Immature natural killer cell (primary cell): Measurements from ENCODE around the gene KCNQ1. TPM values are rescaled to one million over a fixed set of nuclear protein-coding genes. Genes with fewer than 3 reads are reported as not detected.

Experiments
- DNase-seq, 3 donors: peaks; one replicate each; pipeline ENCODE4 v3.0.0; 2022; ENCODE audit warnings: mixed read lengths in 1 of 3
- H3K27ac Mint-ChIP-seq, 6 donors: one replicate each; pipeline ENCODE4 v1.8.0; 2020; ENCODE audit warnings: mixed read lengths in 6 of 6, mild to moderate bottlenecking in 5 of 6, inconsistent platforms in 4 of 6, moderate library complexity in 3 of 6
- H3K27me3 Mint-ChIP-seq, 3 donors: one replicate each; pipeline ENCODE4 v1.8.0; 2020 to 2021; ENCODE audit warnings: low read depth in 3 of 3, mild to moderate bottlenecking in 3 of 3, mixed read lengths in 3 of 3, moderate library complexity in 3 of 3, inconsistent platforms in 1 of 3
- H3K36me3 Mint-ChIP-seq, 3 donors: one replicate each; pipeline ENCODE4 v1.8.0; 2020; ENCODE audit warnings: mixed read lengths in 3 of 3, inconsistent platforms in 2 of 3, mild to moderate bottlenecking in 2 of 3
- H3K4me1 Mint-ChIP-seq, 2 donors: one replicate each; pipeline ENCODE4 v1.8.0; 2020; ENCODE audit warnings: inconsistent platforms in 2 of 2, mild to moderate bottlenecking in 2 of 2, mixed read lengths in 2 of 2, moderate library complexity in 1 of 2
- H3K4me3 Mint-ChIP-seq, 5 donors: one replicate each; pipeline ENCODE4 v1.8.0; 2020; ENCODE audit warnings: mild to moderate bottlenecking in 5 of 5, mixed read lengths in 5 of 5, inconsistent platforms in 3 of 5, moderate library complexity in 3 of 5
- H3K9me3 Mint-ChIP-seq, 6 donors: one replicate each; pipeline ENCODE4 v1.8.0; 2020; ENCODE audit warnings: mild to moderate bottlenecking in 6 of 6, mixed read lengths in 6 of 6, inconsistent platforms in 4 of 6, moderate library complexity in 3 of 6
- polyA plus RNA-seq, 3 donors: library from polyadenylated mRNA; unstranded; fragments of 300-500 nt; fragmentation: Illumina TruSeq; gene quantifications; one replicate each; pipeline ENCODE4 v1.2.3, GENCODE V29; 2021

The KCNQ1 gene
- polyA plus RNA-seq, 3 donors from 2014 or later: 0.13 to 1.1 (median 0.73) TPM

DNA sequence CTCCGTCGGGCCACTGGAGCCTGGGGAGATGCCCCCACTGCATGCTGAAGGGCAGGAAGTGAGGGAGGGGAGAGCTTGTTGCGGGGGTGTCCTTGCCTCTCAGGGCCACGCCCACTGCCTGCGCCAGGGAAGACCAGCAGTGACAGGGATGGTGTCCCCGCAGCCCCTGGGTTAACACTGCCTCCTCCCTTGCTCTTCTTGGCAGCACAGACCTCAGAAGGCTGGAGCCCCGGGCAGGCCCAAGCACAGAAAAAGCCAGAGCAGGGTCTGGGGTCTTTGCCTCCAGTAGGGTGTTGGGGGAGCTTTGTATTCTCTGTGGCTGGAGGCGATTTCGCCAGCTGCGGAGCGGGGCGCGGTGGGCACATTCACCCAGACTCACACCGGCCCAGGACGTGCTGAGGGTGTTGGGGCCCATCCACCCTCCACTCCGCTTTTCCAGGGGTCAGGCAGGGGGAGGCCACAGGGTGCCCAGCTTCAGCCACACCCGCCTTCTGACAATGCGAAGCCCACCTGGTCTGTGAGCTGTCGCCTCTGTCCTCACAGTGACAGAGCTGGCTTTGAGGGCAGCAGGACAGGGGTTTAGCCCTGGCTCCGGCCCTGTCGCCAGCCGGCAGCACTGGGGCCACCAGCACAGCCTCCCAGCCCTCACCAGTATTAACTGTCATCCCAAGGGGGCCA, 357.0 kb downstream of the KCNQ1 start:
- no peaks in the 10 kb centered on the region for H3K9me3 Mint-ChIP-seq
- H3K27me3 Mint-ChIP-seq: peaks cover 5 to 6% (median 6%) of the 10 kb centered on the region in 3 donors
- H3K4me1 Mint-ChIP-seq: no peaks in the 10 kb centered on the region
- no peak overlapping the region for H3K4me3 Mint-ChIP-seq
- no peaks in the 10 kb centered on the region for H3K36me3 Mint-ChIP-seq
- no peak overlapping the region for H3K27ac Mint-ChIP-seq
- DNase-seq: no peak

DNA sequence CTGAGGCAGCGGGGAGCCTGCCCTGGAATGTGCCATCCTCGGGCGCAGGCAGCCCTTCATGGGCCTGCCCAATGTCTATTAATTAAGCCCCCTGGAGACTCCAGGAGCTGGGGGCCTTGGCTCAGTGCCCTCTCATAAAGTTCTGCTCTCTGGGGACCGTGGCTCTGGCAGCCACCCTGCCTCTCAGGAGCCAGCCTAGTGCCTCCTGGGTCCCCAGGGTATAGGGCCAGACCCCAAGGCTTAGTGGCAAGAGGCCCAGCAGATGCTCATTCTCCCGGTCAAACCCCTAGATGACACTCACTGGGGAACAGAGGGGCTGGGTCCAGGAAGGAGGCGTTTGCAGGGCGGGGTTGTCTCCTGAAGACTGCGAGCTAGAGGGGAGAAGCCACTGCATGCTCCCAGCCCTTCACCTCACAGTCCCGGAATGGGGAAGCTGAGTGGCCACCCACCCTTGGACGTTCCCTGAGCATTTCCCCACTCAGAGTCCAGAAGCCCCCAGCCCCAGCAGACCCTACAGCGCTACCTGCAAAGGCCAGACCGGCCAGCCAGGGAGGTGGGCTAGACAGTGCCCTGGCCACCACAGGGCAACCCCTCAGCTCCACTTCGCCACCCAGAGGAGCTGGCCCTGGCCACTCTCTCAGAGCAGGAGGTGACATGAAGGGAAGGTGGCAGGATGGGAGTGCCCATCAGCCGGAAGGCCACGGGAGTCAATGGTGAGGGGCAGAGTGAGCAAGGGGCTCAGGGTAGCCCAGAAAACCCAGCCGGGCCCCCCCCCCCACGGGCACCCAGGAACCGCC, 357.8 kb downstream of the KCNQ1 start:
- Mint-ChIP-seq H3K4me1 (no peaks in the 10 kb centered on the region), H3K27ac (no peak overlapping the region), H3K4me3 (no peak overlapping the region), H3K9me3 (no peaks in the 10 kb centered on the region), H3K36me3 (no peaks in the 10 kb centered on the region), H3K27me3 (peaks cover 5 to 6% (median 6%) of the 10 kb centered on the region in 3 donors)
- DNase-seq: no peak

DNA sequence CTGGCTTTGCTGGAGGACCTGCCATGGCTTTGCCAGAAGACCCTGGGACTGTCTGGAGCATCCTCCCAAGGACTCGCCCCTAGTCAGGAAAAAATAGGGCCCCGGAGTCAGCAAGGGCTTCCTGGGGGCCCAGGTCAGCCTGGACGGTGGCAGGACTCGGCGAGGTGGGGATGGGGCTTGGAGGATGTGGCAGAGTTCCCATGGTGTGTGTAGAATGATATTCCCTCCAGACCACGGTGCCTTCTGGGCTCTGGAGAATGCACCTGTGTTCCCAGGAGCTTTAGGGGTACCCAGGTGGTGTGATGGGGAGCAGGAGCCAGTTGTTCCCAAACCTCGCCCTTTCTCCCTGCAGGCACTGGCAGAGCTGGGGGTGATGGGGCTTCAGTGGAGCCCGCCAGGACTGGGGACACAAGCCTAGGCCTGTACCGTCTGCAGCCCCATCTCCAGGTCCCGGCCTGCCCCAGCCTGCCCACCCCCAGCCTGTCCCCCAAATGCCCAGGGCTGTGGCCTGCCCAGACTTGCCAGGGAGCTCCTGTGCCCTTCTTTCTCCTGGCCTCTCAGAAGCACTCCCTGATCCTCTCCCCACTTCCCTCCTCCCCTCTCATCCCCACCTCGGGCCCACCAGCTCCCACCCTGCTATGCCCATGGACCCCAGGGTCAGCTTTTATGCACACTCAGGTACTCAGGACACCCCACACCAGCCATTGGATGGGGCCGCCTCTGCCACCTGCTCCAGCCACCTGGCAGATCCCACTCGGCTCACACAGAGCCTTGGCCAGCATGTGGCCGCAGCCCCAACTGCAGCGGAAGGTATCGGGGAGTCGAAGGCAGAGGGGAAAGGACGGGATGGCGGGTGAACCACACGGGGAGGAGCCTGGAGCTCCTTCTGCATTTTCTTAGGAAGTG, 358.6 kb downstream of the KCNQ1 start:
- Mint-ChIP-seq H3K27ac (no peak overlapping the region), H3K36me3 (no peaks in the 10 kb centered on the region), H3K27me3 (peaks cover 5 to 6% (median 6%) of the 10 kb centered on the region in 3 donors), H3K9me3 (no peaks in the 10 kb centered on the region), H3K4me3 (no peak overlapping the region), H3K4me1 (peaks cover 0 to 1% of the 10 kb centered on the region in 2 donors)
- DNase-seq: no peak

DNA sequence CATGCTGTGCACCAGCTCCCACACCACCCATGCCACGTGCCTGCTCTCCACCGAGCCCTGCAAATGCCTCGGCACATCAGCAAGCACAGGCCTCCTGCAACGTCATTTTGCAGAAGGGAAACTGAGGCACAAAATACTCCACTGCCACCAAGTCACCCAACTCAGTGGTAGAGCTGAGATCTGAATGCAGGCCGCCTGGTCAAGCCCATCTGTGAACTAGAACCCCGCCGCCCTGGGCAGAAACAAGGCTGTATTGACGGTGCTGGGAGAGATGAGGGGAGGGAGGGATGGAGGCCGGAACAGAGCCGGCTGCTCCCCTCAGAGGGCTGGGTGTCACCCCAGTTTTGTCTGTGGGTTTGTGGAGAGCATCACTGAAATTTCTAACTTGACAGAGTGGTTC, 359.4 kb downstream of the KCNQ1 start:
- no peak for DNase-seq
- Mint-ChIP-seq H3K9me3 (no peaks in the 10 kb centered on the region), H3K4me3 (no peak overlapping the region), H3K4me1 (peaks cover 2 to 9% of the 10 kb centered on the region in 2 donors), H3K27ac (no peak overlapping the region), H3K27me3 (peaks cover 4 to 6% (median 6%) of the 10 kb centered on the region in 3 donors), H3K36me3 (no peaks in the 10 kb centered on the region)

DNA sequence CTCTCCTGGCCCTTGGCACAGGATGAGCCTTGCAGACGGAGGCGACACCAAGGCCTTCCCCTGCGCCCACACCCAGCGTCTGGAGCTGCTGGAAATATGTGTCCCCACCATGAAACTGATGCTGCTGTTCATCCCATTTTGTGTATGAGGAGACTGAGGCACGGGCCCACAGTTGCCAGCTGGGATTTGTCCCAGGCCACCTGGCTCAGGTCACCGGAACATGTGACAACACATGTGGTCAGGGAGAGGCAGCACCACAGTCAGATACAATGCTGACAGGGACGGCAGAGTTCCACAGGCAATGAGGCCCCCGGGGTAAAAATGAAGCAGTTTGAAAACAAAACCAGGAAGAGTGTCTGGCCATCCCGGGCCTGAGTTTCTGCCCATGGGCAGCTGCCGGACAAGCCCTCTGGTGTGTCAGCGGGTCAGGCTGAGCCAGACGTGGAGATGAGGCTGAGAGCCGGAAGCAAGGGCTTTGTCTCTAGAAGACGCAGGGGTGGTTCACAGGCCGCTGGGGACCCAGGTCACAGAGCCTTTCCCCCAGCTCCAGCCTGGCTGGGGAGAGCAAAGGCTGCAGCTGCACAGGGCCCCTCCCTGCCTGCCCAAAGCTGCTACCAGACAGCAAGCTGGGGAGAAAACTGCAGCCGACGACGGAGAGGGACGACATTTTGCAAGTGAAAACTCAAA, 360.0 kb downstream of the KCNQ1 start:
- no peaks in the 10 kb centered on the region for H3K36me3 Mint-ChIP-seq
- H3K27ac Mint-ChIP-seq: no peak overlapping the region
- H3K4me1 Mint-ChIP-seq: peaks cover 7 to 15% of the 10 kb centered on the region in 2 donors
- H3K27me3 Mint-ChIP-seq: peaks cover 4 to 11% (median 6%) of the 10 kb centered on the region in 3 donors
- H3K9me3 Mint-ChIP-seq: no peaks in the 10 kb centered on the region
- H3K4me3 Mint-ChIP-seq: no peak overlapping the region
- DNase-seq: no peak

DNA sequence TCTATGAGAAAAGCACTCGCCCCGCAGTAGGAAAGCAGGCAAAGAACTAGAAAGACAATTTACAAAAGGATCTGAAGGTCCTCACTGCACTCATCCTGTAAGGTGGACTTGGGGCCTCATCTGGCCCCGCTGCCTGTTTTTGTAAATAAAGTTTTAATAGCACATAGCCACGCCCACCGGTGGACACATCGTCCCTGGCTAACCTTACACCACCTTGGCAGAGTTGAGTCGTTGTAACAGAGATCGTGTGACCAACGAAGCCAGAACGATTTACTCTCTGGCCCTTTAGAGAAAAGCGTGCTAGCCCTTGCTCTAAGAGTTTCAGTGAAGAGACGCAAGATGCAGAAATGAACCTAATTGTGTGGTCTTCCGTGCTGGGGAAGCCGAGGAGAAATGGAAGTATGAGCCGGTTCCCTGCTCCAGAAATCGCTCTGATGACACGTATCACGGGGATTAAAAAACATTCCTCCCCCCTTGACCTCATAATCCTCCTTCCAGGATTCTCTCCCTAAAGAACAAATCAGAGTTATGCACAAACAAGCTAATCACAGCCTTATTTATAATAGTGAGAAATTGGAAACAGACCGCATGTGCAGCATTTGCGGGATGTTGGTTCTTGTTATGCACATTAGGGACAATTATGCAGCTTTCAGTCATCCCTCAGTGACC, 360.7 kb downstream of the KCNQ1 start:
- Mint-ChIP-seq H3K9me3 (no peaks in the 10 kb centered on the region), H3K27me3 (peaks cover 3 to 11% (median 6%) of the 10 kb centered on the region in 3 donors), H3K27ac (no peak overlapping the region), H3K4me3 (no peak overlapping the region), H3K4me1 (peaks cover 7 to 15% of the 10 kb centered on the region in 2 donors), H3K36me3 (no peaks in the 10 kb centered on the region)
- no peak for DNase-seq

DNA sequence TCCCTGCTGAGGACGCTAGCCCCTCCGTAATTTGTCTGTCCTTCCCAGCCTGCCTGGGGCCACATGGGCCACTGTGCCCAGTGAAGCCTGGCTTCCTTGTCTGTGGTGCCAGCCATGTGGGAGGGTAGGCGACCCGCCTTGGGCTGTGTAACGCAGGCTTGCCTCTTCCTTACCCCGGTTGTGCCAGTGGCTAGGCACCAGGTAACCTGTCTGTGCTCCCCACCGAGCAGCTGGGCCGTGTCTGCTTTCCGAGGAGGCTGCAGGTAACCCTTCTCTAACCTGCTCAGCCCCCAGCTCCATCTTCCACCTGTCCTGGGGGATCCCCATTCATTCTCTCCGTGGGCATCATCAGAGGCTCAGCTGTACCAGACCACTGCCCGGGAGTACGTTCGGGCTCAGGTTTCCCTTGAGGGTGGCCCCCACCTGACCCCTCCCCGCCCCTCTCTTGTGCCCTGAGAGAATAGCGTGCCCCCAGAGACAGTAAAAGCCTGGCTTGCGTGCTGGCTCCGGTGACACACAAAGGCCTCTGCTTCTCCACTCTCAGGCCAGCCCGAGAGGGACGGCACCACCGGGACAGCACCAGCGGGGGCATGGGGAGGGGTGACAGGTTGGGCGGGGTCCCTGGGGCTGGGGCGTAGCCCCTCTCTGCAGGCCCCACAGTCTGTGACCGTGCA, 361.7 kb downstream of the KCNQ1 start:
- Mint-ChIP-seq H3K36me3 (no peaks in the 10 kb centered on the region), H3K4me1 (peaks cover 7 to 15% of the 10 kb centered on the region in 2 donors), H3K9me3 (no peaks in the 10 kb centered on the region), H3K4me3 (no peak overlapping the region), H3K27me3 (peaks cover 2 to 11% (median 6%) of the 10 kb centered on the region in 3 donors), H3K27ac (no peak overlapping the region)
- DNase-seq: no peak

DNA sequence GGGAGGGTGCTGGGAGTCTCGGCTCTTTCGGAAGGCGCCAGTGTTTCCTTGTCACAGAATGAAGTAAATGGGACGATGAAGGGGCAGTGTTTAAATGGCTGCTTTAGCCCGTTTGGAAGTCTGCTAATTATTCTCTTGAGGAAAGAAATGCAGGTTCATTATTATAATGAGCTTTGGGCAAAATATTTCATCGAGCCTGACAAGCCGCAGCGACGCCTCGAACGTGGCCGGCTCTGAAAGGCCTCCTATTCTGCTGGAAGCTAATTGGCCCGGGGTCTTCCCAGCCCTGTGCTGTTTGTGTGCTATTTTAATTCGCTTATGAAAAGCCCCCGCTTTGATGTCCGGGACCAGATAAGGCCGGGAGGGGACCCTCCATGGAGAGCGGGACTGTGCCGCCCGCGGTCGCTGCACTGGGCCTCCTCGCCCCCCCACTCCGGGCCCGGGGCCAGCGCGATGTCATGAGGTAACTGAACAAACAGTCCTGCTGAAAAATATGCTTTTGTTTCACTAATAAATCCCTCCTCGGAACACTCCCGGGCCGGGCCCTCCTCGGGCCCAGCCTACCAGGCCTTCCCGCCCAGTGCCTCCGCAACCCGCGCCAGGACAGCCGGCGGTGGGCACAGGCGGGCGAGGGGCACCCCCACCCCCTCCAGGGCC, 362.3 kb downstream of the KCNQ1 start:
- H3K27ac Mint-ChIP-seq: no peak overlapping the region
- DNase-seq: no peak
- peaks cover 7 to 15% of the 10 kb centered on the region in 2 donors for H3K4me1 Mint-ChIP-seq
- no peaks in the 10 kb centered on the region for H3K36me3 Mint-ChIP-seq
- no peaks in the 10 kb centered on the region for H3K9me3 Mint-ChIP-seq
- no peak overlapping the region for H3K4me3 Mint-ChIP-seq
- peaks cover 2 to 10% (median 6%) of the 10 kb centered on the region in 3 donors for H3K27me3 Mint-ChIP-seq

DNA sequence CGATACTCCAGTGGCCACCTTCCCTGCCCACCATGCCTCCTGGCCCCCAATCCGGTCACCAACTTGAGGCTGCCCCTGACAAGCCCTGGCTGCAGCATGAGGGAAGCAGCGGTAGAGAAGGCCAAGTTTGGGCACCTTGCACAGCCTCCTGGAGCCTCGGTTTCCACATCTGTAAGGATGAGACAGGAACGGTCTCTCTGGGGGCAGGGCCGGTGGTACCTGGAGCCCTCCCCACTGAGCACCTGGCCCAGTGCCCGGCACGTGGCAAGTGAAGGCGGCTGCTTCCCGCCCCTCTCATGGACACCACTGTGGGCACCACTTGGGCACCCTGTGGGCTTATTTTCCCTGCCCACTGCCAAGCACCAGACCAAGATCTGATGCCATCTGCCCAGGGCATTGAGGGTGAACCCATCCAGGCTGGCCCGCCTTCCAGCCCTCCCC, 363.0 kb downstream of the KCNQ1 start:
- Mint-ChIP-seq H3K36me3 (no peaks in the 10 kb centered on the region), H3K4me1 (peaks cover 9 to 15% of the 10 kb centered on the region in 2 donors), H3K9me3 (no peaks in the 10 kb centered on the region), H3K27me3 (peaks cover 2 to 10% (median 9%) of the 10 kb centered on the region in 3 donors), H3K27ac (no peak overlapping the region), H3K4me3 (no peak overlapping the region)
- no peak for DNase-seq

DNA sequence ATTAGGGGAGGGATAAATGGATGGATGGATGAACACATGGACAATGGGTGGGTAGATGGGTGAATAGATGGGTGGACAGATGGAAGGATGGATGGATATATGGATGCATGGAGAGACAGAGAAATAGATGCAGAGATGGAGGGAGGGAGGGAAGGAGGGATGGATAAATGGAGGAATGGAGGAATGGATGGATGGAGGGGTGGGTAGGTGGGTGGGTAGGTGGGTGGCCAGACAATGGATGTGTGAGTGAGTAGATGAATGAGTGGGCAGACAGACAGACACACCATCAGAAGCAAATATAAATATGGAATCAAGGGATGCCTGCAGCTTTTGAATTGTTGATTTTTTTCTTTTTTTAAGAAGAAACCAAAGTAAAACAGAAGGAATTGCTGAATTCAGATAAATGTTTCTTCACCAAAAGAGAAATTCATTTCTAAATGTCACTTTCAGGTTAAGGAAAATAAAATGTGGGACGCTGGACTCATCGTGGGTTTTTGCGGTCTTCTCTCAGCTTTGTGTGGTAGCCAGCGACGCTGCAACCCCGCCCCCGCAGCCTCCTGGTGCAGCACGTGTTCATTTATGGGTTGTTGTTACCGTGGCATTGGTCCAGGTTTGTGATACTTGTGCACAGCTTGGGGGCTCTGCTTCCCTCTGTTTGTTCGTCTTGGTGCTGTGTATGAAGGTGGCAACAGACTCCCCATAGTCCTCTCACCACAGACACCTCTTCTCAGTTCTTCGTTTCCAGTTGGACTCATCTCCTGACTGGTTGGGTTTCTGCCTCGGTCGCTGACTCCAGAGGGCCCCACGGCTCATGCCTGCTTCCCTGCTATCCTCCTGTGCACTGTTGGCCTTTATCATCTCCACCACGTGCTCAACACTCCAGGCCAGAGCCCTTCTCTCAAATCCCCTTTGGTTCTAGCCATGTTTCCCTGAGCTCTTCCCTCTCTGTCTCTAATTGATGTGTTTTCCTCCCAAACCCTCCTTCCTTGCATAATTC, 364.3 kb downstream of the KCNQ1 start:
- H3K4me1 Mint-ChIP-seq: peaks cover 10 to 15% of the 10 kb centered on the region in 2 donors
- peak overlapping the region in 1 of 5 donors; percentile 1 for H3K4me3 Mint-ChIP-seq
- peaks cover 2 to 11% (median 8%) of the 10 kb centered on the region in 3 donors for H3K27me3 Mint-ChIP-seq
- H3K27ac Mint-ChIP-seq: no peak overlapping the region
- H3K9me3 Mint-ChIP-seq: no peaks in the 10 kb centered on the region
- no peak for DNase-seq
- H3K36me3 Mint-ChIP-seq: no peaks in the 10 kb centered on the region

DNA sequence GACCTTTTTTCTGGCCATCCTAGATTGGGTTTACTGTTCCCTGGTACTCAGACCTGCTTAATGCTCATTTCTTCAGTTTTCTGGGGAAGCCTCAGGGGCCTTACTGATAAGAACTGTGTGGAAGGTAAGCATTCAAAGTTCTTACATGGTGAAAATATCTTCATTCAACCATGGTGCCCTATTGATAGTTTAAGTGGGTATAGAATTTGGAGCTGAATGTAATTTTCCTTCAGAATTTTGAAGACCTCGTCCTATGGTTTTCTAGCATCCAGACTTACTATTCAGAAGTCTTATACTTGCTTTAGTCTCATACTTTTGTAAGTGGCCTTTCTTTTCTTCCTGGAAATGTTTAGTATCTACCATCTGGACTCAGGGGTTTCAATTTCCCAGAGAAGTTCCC, 365.0 kb downstream of the KCNQ1 start:
- H3K27me3 Mint-ChIP-seq: peaks cover 4 to 9% (median 8%) of the 10 kb centered on the region in 3 donors
- peak overlapping the region in 1 of 5 donors; percentile 1 for H3K4me3 Mint-ChIP-seq
- H3K4me1 Mint-ChIP-seq: peaks cover 10 to 15% of the 10 kb centered on the region in 2 donors
- H3K27ac Mint-ChIP-seq: no peak overlapping the region
- H3K9me3 Mint-ChIP-seq: no peaks in the 10 kb centered on the region
- H3K36me3 Mint-ChIP-seq: no peaks in the 10 kb centered on the region
- no peak for DNase-seq
